Activated CD4-positive, alpha-beta T cell treated with anti-CD3 and anti-CD28 coated beads, Interleukin-2, amount 10 ng/mL, durations not matched to agents 24 days and 14 days (primary cell): ENCODE data around the gene ZNF254. TPM values are rescaled to one million over a fixed set of nuclear protein-coding genes. Genes with fewer than 3 reads are reported as not detected.
"Not testable (repeated sequence)": the region's sequence is repeated elsewhere in the genome, so short reads cannot be mapped to it uniquely, and the experiment has no call there.

ENCODE experiments used
- DNase-seq: peaks from one replicate; pipeline ENCODE4 v3.0.0; 2022
- H3K27ac Mint-ChIP-seq: one replicate; pipeline ENCODE4 v1.8.0; 2022; ENCODE audit warnings: mild to moderate bottlenecking, mixed read lengths
- H3K27me3 Mint-ChIP-seq: one replicate; pipeline ENCODE4 v1.8.0; 2022; ENCODE audit warnings: mixed read lengths
- H3K36me3 Mint-ChIP-seq: one replicate; pipeline ENCODE4 v1.8.0; 2022; ENCODE audit warnings: low read depth, mild to moderate bottlenecking, mixed read lengths
- H3K4me1 Mint-ChIP-seq: one replicate; pipeline ENCODE4 v1.8.0; 2021; ENCODE audit warnings: mixed read lengths
- H3K4me3 Mint-ChIP-seq: one replicate; pipeline ENCODE4 v1.8.0; 2022; ENCODE audit warnings: mild to moderate bottlenecking, moderate library complexity, mixed read lengths
- H3K9me3 Mint-ChIP-seq: one replicate; pipeline ENCODE4 v1.8.0; 2021; ENCODE audit warnings: mixed read lengths
- intact Hi-C: fragments of 100-400 bp; cut with micrococcal nuclease; formaldehyde crosslinking; loops from one replicate; pipeline ENCODE4 v1.15.1; 2023
- total RNA-seq: library from RNA; stranded (reverse); gene quantifications from 2 replicates; pipeline ENCODE4 v1.2.3, GENCODE V29; 2022

The ZNF254 gene
- 10.3 and 10.9 TPM in 2 replicates for total RNA-seq

GRCh38 chr19:24086974-24087595, at the start of gene ZNF254:
ZNF254 (plus strand) TSS chr19:24087187; CDS start chr19:24087308, 121 bp downstream.
- H3K4me1 Mint-ChIP-seq: no peaks in the 10 kb centered on the region
- intact Hi-C loops: loop anchor here (1.0 to 5.0 kb wide), 6 partner anchors 33 to 692 kb away; partner anchors contain the start of genes ZNF681, ZNF726 and ZNF91
- peak within 1 kb of the TSS; percentile 96 for H3K27ac Mint-ChIP-seq
- H3K4me3 Mint-ChIP-seq: peak within 1 kb of the TSS; percentile 96
- no peaks in the 10 kb centered on the region for H3K27me3 Mint-ChIP-seq
- H3K9me3 Mint-ChIP-seq: peaks cover 3% of the 10 kb centered on the region
- DNase-seq: peak; percentile 94
- H3K36me3 Mint-ChIP-seq: peaks cover 26% of the 10 kb centered on the region

GRCh38 chr19:24040621-24041020, 46.4 kb upstream of the ZNF254 start:
- Mint-ChIP-seq H3K27me3 (no peaks in the 10 kb centered on the region), H3K36me3 (peaks cover 61% of the 10 kb centered on the region), H3K27ac (no peak overlapping the region), H3K4me1 (peaks cover 5% of the 10 kb centered on the region), H3K9me3 (peaks cover 3% of the 10 kb centered on the region), H3K4me3 (no peak overlapping the region)
- intact Hi-C loops: no loop called here
- no peak for DNase-seq

GRCh38 chr19:24041326-24041725, 45.7 kb upstream of the ZNF254 start:
- peaks cover 60% of the 10 kb centered on the region for H3K36me3 Mint-ChIP-seq
- H3K27me3 Mint-ChIP-seq, H3K4me1 Mint-ChIP-seq, H3K4me3 Mint-ChIP-seq, intact Hi-C loops, H3K27ac Mint-ChIP-seq, DNase-seq, H3K9me3 Mint-ChIP-seq: not testable (repeated sequence)

- intact Hi-C loops: no loop called here
- H3K9me3 Mint-ChIP-seq: peaks cover 9% of the 10 kb centered on the region
- H3K4me3 Mint-ChIP-seq: no peak overlapping the region
- H3K36me3 Mint-ChIP-seq: peaks cover 74% of the 10 kb centered on the region
- H3K27ac Mint-ChIP-seq: no peak overlapping the region
- no peak for DNase-seq
- H3K27me3 Mint-ChIP-seq: no peaks in the 10 kb centered on the region
- no peaks in the 10 kb centered on the region for H3K4me1 Mint-ChIP-seq
Measured at GRCh38 chr19:24046550-24046949, 40.4 kb upstream of the ZNF254 start.

GRCh38 chr19:24048261-24048660, 38.7 kb upstream of the ZNF254 start:
- Mint-ChIP-seq H3K36me3 (peaks cover 73% of the 10 kb centered on the region), H3K4me1 (no peaks in the 10 kb centered on the region), H3K9me3 (peaks cover 19% of the 10 kb centered on the region), H3K27ac (no peak overlapping the region), H3K27me3 (no peaks in the 10 kb centered on the region), H3K4me3 (no peak overlapping the region)
- no peak for DNase-seq
- intact Hi-C loops: no loop called here

- intact Hi-C loops: no loop called here
- H3K4me3 Mint-ChIP-seq: no peak overlapping the region
- H3K36me3 Mint-ChIP-seq: peaks cover 75% of the 10 kb centered on the region
- H3K9me3 Mint-ChIP-seq: peaks cover 19% of the 10 kb centered on the region
- no peak overlapping the region for H3K27ac Mint-ChIP-seq
- no peak for DNase-seq
- peaks cover 8% of the 10 kb centered on the region for H3K4me1 Mint-ChIP-seq
- no peaks in the 10 kb centered on the region for H3K27me3 Mint-ChIP-seq
Measured at GRCh38 chr19:24049537-24049936, 37.5 kb upstream of the ZNF254 start.

GRCh38 chr19:24051516-24051915, 35.5 kb upstream of the ZNF254 start:
- Mint-ChIP-seq H3K4me1 (peaks cover 8% of the 10 kb centered on the region), H3K27me3 (no peaks in the 10 kb centered on the region), H3K36me3 (peaks cover 73% of the 10 kb centered on the region), H3K27ac (no peak overlapping the region), H3K4me3 (no peak overlapping the region), H3K9me3 (peaks cover 19% of the 10 kb centered on the region)
- intact Hi-C loops: no loop called here
- no peak for DNase-seq

GRCh38 chr19:24052811-24053210, 34.2 kb upstream of the ZNF254 start:
- intact Hi-C loops: no loop called here
- Mint-ChIP-seq H3K27me3 (no peaks in the 10 kb centered on the region), H3K27ac (no peak overlapping the region), H3K4me1 (peaks cover 8% of the 10 kb centered on the region), H3K9me3 (peaks cover 19% of the 10 kb centered on the region), H3K4me3 (no peak overlapping the region), H3K36me3 (peaks cover 67% of the 10 kb centered on the region)
- DNase-seq: no peak

- no peaks in the 10 kb centered on the region for H3K27me3 Mint-ChIP-seq
- intact Hi-C loops: no loop called here
- peaks cover 66% of the 10 kb centered on the region for H3K36me3 Mint-ChIP-seq
- H3K4me1 Mint-ChIP-seq: peaks cover 8% of the 10 kb centered on the region
- H3K9me3 Mint-ChIP-seq: peaks cover 18% of the 10 kb centered on the region
- H3K4me3 Mint-ChIP-seq: no peak overlapping the region
- no peak for DNase-seq
- no peak overlapping the region for H3K27ac Mint-ChIP-seq
Measured at GRCh38 chr19:24053601-24054000, 33.4 kb upstream of the ZNF254 start.

GRCh38 chr19:24054044-24054935, 32.7 kb upstream of the ZNF254 start:
- Mint-ChIP-seq H3K4me3 (no peak overlapping the region), H3K27me3 (no peaks in the 10 kb centered on the region), H3K9me3 (peaks cover 17% of the 10 kb centered on the region), H3K27ac (peak overlapping the region; percentile 80), H3K36me3 (peaks cover 67% of the 10 kb centered on the region), H3K4me1 (peaks cover 8% of the 10 kb centered on the region)
- DNase-seq: no peak
- intact Hi-C loops: loop anchor here (1.0 kb wide), 1 partner anchor 33 kb away; the partner anchor contains the start of gene ZNF254

- no peaks in the 10 kb centered on the region for H3K27me3 Mint-ChIP-seq
- DNase-seq: no peak
- H3K36me3 Mint-ChIP-seq: peaks cover 64% of the 10 kb centered on the region
- peaks cover 17% of the 10 kb centered on the region for H3K9me3 Mint-ChIP-seq
- H3K27ac Mint-ChIP-seq: no peak overlapping the region
- no peak overlapping the region for H3K4me3 Mint-ChIP-seq
- intact Hi-C loops: no loop called here
- peaks cover 8% of the 10 kb centered on the region for H3K4me1 Mint-ChIP-seq
Measured at GRCh38 chr19:24055548-24055947, 31.4 kb upstream of the ZNF254 start.

- H3K36me3 Mint-ChIP-seq: peaks cover 55% of the 10 kb centered on the region
- intact Hi-C loops: no loop called here
- no peak overlapping the region for H3K4me3 Mint-ChIP-seq
- peaks cover 8% of the 10 kb centered on the region for H3K4me1 Mint-ChIP-seq
- no peaks in the 10 kb centered on the region for H3K27me3 Mint-ChIP-seq
- peaks cover 11% of the 10 kb centered on the region for H3K9me3 Mint-ChIP-seq
- no peak for DNase-seq
- H3K27ac Mint-ChIP-seq: no peak overlapping the region
Measured at GRCh38 chr19:24057144-24057543, 29.8 kb upstream of the ZNF254 start.

GRCh38 chr19:24059563-24060295, 27.3 kb upstream of the ZNF254 start:
- intact Hi-C loops: no loop called here
- DNase-seq: no peak
- Mint-ChIP-seq H3K9me3 (peaks cover 3% of the 10 kb centered on the region), H3K4me3 (no peak overlapping the region), H3K36me3 (peaks cover 44% of the 10 kb centered on the region), H3K4me1 (peaks cover 2% of the 10 kb centered on the region), H3K27me3 (no peaks in the 10 kb centered on the region), H3K27ac (no peak overlapping the region)
